ENCODE measurements around the gene ZNF791. TPM values are rescaled to one million over a fixed set of nuclear protein-coding genes. Genes with fewer than 3 reads are reported as not detected.

Gene ZNF791
- total and polyA plus RNA-seq, 2 of the 13 experiments (the other 11 are each of a cell fraction or from before 2014, with no cell fraction given), result 12.8 to 17.4 TPM

- TF ChIP-seq AFF4 (CRISPR knock-in tag; IDR thresholded peaks at IDR 0.05) (no peak), ZNF772 (CRISPR knock-in tag; IDR thresholded peaks at IDR 0.05) (no peak; the same call in 1 of the 2 replicates), ZNF335 (CRISPR knock-in tag; IDR thresholded peaks at IDR 0.05) (peak; percentile 55; the same call in 1 of the 2 replicates), TBL1XR1 (IDR thresholded peaks at IDR 0.05; ENCODE audit: borderline replicate concordance, low read length, partially characterized antibody) (no peak), ZNF614 (CRISPR knock-in tag; IDR thresholded peaks at IDR 0.05; ENCODE audit: borderline replicate concordance) (peak; percentile 89; the same call in 1 of the 2 replicates), ZNF264 (CRISPR knock-in tag; IDR thresholded peaks at IDR 0.05) (no peak), ZNF546 (CRISPR knock-in tag; conservative IDR thresholded peaks at IDR 0.05) (0 out of 2 replicates have a peak, but pooled peaks have one; percentile 43), SRF (IDR thresholded peaks at IDR 0.05; ENCODE audit: low read depth, low read length) (peak; percentile 60; the same call in 1 of the 2 replicates), ZEB1 (IDR thresholded peaks at IDR 0.05; ENCODE audit: insufficient replicate concordance, low read depth) (peak; percentile 41), FOXA1 (IDR thresholded peaks at IDR 0.05) (no peak), FOXA1 (CRISPR knock-in tag; IDR thresholded peaks at IDR 0.05) (no peak), HMGXB3 (CRISPR knock-in tag; IDR thresholded peaks at IDR 0.05; ENCODE audit: borderline replicate concordance) (peak; percentile 83; the same call in 1 of the 2 replicates), RFXAP (CRISPR knock-in tag; IDR thresholded peaks at IDR 0.05; ENCODE audit: borderline replicate concordance) (peak; percentile 99), ZNF367 (CRISPR knock-in tag; IDR thresholded peaks at IDR 0.05; ENCODE audit: borderline replicate concordance) (no peak), REPIN1 (CRISPR knock-in tag; IDR thresholded peaks at IDR 0.05; ENCODE audit: borderline replicate concordance, low read depth) (peak; percentile 73; the same call in 1 of the 2 replicates), TCF7 (IDR thresholded peaks at IDR 0.05; ENCODE audit: low read depth) (no peak), ZNF207 (IDR thresholded peaks at IDR 0.05; ENCODE audit: borderline replicate concordance) (no peak)
- TF ChIP-seq, protein P1, sequence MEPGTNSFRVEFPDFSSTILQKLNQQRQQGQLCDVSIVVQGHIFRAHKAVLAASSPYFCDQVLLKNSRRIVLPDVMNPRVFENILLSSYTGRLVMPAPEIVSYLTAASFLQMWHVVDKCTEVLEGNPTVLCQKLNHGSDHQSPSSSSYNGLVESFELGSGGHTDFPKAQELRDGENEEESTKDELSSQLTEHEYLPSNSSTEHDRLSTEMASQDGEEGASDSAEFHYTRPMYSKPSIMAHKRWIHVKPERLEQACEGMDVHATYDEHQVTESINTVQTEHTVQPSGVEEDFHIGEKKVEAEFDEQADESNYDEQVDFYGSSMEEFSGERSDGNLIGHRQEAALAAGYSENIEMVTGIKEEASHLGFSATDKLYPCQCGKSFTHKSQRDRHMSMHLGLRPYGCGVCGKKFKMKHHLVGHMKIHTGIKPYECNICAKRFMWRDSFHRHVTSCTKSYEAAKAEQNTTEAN (CRISPR knock-in tag; conservative IDR thresholded peaks at IDR 0.05), result no peak
Measured at GRCh38 chr19:12610540-12611360, at the start of gene ZNF791, which contains the start of gene ZNF490 (continued).
